ENCODE data around the gene PRB2.
"Not testable (repeated sequence)": the region's sequence is repeated elsewhere in the genome, so short reads cannot be mapped to it uniquely, and the experiment has no call there.

The PRB2 gene

DNA sequence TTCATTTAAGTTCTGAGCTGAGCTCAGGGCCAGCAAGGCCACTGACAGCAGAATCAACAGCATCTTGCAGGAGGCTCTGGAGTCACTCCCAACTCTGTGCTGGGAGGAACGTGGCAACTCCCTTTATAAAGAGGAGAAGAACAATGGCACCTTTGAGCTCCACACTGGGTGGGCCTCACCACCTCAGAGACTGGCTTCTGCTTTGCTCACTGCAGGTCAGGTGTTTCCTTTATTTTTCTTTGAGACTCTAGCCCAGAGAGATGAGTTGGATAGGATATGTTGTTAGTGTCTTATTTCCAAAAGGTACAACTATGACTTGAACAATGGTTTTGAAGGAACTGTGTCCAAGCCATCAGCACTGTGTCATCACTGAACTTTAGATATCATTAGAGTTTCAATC, at the start of gene PRB2:
TSS of gene PRB2 (minus strand) at position 101 of the 400 bp plus-strand sequence. CDS start at position 63, 38 bp downstream.
- H3K4me1 Mint-ChIP-seq; H3K36me3 Mint-ChIP-seq (ENCODE audit: low read depth); H3K4me3 Mint-ChIP-seq; H3K9me3 Mint-ChIP-seq; H3K27ac Mint-ChIP-seq; H3K27me3 Mint-ChIP-seq (ENCODE audit: low read depth): not testable (repeated sequence)

DNA sequence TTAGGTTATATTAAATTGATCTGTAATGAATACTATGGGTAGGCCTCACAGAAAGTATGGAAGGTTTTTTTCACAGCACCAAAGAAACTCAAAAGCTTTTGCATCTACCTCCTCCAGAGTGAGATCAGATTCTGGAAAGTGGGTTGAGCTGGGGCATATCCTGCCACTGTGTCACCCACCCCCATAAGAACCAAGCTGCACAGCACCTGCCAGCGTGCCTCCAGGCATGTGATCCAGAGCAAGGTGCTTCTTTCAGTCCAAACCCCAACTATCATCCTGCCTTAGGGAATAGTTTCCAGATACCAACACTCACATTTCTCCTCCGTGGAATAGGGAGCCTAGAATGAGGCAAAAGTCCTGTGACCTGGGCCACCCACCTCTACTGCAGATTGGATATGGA, 42.6 kb upstream of the PRB2 start:
- Mint-ChIP-seq H3K36me3 (ENCODE audit: low read depth) (no peaks in the 10 kb centered on the region), H3K4me3 (no peak overlapping the region), H3K4me1 (no peaks in the 10 kb centered on the region), H3K27me3 (ENCODE audit: low read depth) (no peaks in the 10 kb centered on the region), H3K9me3 (no peaks in the 10 kb centered on the region), H3K27ac (no peak overlapping the region)
- TF ChIP-seq, protein P1, sequence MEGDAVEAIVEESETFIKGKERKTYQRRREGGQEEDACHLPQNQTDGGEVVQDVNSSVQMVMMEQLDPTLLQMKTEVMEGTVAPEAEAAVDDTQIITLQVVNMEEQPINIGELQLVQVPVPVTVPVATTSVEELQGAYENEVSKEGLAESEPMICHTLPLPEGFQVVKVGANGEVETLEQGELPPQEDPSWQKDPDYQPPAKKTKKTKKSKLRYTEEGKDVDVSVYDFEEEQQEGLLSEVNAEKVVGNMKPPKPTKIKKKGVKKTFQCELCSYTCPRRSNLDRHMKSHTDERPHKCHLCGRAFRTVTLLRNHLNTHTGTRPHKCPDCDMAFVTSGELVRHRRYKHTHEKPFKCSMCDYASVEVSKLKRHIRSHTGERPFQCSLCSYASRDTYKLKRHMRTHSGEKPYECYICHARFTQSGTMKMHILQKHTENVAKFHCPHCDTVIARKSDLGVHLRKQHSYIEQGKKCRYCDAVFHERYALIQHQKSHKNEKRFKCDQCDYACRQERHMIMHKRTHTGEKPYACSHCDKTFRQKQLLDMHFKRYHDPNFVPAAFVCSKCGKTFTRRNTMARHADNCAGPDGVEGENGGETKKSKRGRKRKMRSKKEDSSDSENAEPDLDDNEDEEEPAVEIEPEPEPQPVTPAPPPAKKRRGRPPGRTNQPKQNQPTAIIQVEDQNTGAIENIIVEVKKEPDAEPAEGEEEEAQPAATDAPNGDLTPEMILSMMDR (IDR thresholded peaks at IDR 0.05; ENCODE audit: unreplicated experiment in 3 of 3), result no peak

DNA sequence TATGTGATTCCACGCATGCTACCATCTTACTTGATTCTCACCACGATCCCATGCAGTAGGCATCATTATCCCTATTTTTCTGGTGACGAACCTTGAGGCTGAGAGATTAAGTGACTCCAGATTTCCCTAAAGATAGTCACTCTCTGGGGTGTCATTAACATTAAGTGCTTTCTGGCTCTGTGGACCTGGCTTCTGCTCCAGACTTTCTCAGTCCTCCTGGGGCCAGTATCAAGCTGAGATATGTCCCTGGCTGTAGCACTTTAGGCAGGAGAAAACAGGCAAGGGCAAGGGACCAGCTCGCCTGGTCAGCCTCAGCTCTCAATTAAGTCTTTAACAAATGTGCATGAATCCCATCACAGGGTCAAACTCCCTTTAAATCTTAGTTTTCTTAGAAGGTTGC, 38.3 kb upstream of the PRB2 start:
- no peaks in the 10 kb centered on the region for H3K9me3 Mint-ChIP-seq

DNA sequence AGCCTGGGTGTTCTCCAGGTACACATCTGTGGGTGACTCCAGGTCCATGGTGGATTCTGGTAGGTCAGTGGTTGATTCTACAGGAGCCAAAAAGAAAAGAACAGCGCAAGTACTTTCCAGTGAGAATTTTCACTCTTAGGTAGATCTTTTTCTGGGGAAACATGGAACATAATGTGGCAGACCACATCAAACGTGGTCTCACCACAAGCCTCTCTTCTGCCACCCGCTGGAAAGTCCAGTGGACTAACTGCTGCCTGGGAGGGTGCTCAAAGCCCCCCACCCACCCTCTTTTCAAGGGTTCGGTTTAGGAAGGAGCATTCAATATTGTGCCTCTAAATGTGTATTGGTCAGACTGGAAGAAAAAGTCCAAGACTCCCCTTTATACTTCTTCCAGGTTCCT, 36.1 kb upstream of the PRB2 start:
- Mint-ChIP-seq H3K9me3 (no peaks in the 10 kb centered on the region), H3K4me3 (no peak overlapping the region), H3K4me1 (no peaks in the 10 kb centered on the region), H3K27ac (no peak overlapping the region), H3K36me3 (ENCODE audit: low read depth) (no peaks in the 10 kb centered on the region), H3K27me3 (ENCODE audit: low read depth) (no peaks in the 10 kb centered on the region)
- TF ChIP-seq, protein P1 (IDR thresholded peaks at IDR 0.05; ENCODE audit: unreplicated experiment in 3 of 3), result no peak

More for the DNA sequence above, 38.3 kb upstream of the PRB2 start:
- Mint-ChIP-seq H3K36me3 (ENCODE audit: low read depth) (no peaks in the 10 kb centered on the region), H3K27ac (no peak overlapping the region), H3K4me1 (no peaks in the 10 kb centered on the region), H3K4me3 (no peak overlapping the region), H3K27me3 (ENCODE audit: low read depth) (no peaks in the 10 kb centered on the region)
- TF ChIP-seq, protein P1 (IDR thresholded peaks at IDR 0.05; ENCODE audit: unreplicated experiment in 3 of 3), result no peak

DNA sequence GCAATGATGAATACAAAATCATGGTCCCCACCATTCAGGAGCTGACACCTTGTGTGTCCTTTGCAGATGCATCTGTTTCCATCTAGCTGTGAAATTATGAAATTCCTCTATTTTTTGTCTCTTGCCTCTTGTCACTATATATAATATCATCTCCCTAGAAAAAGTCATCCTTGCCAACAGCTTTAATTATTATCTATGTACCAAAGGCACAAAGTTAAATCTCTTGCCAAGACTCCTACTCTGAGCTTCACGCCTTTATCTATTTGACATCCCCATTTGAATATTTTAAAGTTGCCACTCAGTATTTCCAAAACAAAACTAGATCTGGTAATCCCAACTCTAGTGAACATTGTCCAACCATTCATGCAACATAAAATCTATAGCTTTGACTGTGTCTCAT, 32.0 kb upstream of the PRB2 start:
- no peak overlapping the region for H3K4me3 Mint-ChIP-seq
- TF ChIP-seq, protein P1 (IDR thresholded peaks at IDR 0.05; ENCODE audit: unreplicated experiment in 3 of 3), result no peak
- no peaks in the 10 kb centered on the region for H3K4me1 Mint-ChIP-seq
- peaks cover 5% of the 10 kb centered on the region for H3K9me3 Mint-ChIP-seq
- H3K27ac Mint-ChIP-seq, result no peak overlapping the region
- H3K27me3 Mint-ChIP-seq (ENCODE audit: low read depth), result no peaks in the 10 kb centered on the region
- H3K36me3 Mint-ChIP-seq (ENCODE audit: low read depth), result no peaks in the 10 kb centered on the region

DNA sequence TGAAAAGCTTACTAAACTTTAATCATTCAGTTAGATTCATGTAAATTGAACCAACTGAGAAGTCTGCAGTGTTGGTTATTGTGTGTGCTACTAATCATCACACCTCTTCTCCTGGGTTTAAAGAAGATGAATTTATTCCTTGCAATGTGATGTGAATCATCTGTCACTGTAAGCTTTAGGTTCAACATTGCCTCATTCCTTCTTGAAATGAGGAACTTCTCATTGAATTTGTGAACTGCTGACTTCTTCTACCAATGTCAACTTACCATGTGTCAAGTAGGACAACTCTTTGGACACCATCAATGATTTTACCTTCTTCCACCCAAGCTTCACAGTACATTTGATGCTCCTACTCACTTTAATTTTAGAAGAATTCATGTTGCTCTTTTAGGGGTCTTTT, 17.4 kb upstream of the PRB2 start:
- Mint-ChIP-seq H3K9me3 (peaks cover 12% of the 10 kb centered on the region), H3K4me3 (no peak overlapping the region), H3K36me3 (ENCODE audit: low read depth) (no peaks in the 10 kb centered on the region), H3K4me1 (no peaks in the 10 kb centered on the region), H3K27me3 (ENCODE audit: low read depth) (no peaks in the 10 kb centered on the region), H3K27ac (no peak overlapping the region)
- TF ChIP-seq, protein P1 (IDR thresholded peaks at IDR 0.05; ENCODE audit: unreplicated experiment in 3 of 3), result no peak
